HCT116 (cell line): Measurements from ENCODE around the gene UBE2F.

Experiments used
- CBX3 ChIP-seq: IDR thresholded peaks from 2 replicates; pipeline ENCODE4 v1.6.1; 2012; ENCODE audit warnings: low read depth
- CEBPB ChIP-seq: IDR thresholded peaks from 2 replicates; pipeline ENCODE4 v1.6.1; 2012; ENCODE audit warnings: low read depth
- CTCF ChIP-seq, 3 experiments: fragments of 200-600 bp in 1 of 3; sonication (generic) in 1 of 3; IDR thresholded peaks in 2 of 3; conservative IDR thresholded peaks in 1 of 3; 2 replicates each; pipeline ENCODE4 v1.5.1; 2012 to 2017; ENCODE audit warnings: low read depth in 2 of 3, low read length in 2 of 3, antibody characterized with exemption in 1 of 3, borderline replicate concordance in 1 of 3, control low read depth in 1 of 3, mild to moderate bottlenecking in 1 of 3, mixed read lengths in 1 of 3, mixed run types in 1 of 3, moderate library complexity in 1 of 3; ENCODE audit not compliant: insufficient read depth in 1 of 3
- ELF1 ChIP-seq: IDR thresholded peaks from 2 replicates; pipeline ENCODE4 v1.6.1; 2012; ENCODE audit warnings: low read depth, borderline replicate concordance
- EZH2 ChIP-seq: fragments of 200-600 bp; sonication (generic); IDR thresholded peaks from 2 replicates; pipeline ENCODE4 v1.6.1; 2017; ENCODE audit warnings: antibody characterized with exemption, mixed run types
- FOSL1 ChIP-seq: IDR thresholded peaks from 2 replicates; pipeline ENCODE4 v1.6.1; 2012; ENCODE audit warnings: low read depth
- POLR2A ChIP-seq: IDR thresholded peaks from 2 replicates; pipeline ENCODE4 v1.7.0; 2011; ENCODE audit warnings: borderline replicate concordance; ENCODE audit not compliant: insufficient read depth, insufficient read length; ENCODE audit errors: extremely low read depth
- POLR2AphosphoS5 ChIP-seq: IDR thresholded peaks from 2 replicates; pipeline ENCODE4 v1.6.1; 2011; ENCODE audit warnings: mild to moderate bottlenecking, low read depth, low read length, moderate library complexity
- SIN3A ChIP-seq: IDR thresholded peaks from 2 replicates; pipeline ENCODE4 v1.6.1; 2012; ENCODE audit warnings: low read depth
- SRF ChIP-seq: IDR thresholded peaks from 2 replicates; pipeline ENCODE4 v1.6.1; 2012; ENCODE audit warnings: low read depth
- YY1 ChIP-seq: IDR thresholded peaks from 2 replicates; pipeline ENCODE4 v1.6.1; 2011; ENCODE audit warnings: low read length, low read depth, moderate library complexity, mild to moderate bottlenecking; ENCODE audit not compliant: insufficient replicate concordance; ENCODE audit errors: extremely low read depth
- ZFX ChIP-seq: fragments of 450-650 bp; IDR thresholded peaks from 2 replicates; pipeline ENCODE4 v1.6.1; 2017
- ZNF274 ChIP-seq: fragments of 200-500 bp; sonication (Bioruptor generic); IDR thresholded peaks from 2 replicates; pipeline ENCODE4 v1.6.1; 2014; ENCODE audit warnings: mild to moderate bottlenecking, low read depth, low read length, inconsistent platforms
- TF ChIP-seq, protein P1 (sequence below): IDR thresholded peaks from 2 replicates; pipeline ENCODE4 v1.6.1; 2012

DNA sequence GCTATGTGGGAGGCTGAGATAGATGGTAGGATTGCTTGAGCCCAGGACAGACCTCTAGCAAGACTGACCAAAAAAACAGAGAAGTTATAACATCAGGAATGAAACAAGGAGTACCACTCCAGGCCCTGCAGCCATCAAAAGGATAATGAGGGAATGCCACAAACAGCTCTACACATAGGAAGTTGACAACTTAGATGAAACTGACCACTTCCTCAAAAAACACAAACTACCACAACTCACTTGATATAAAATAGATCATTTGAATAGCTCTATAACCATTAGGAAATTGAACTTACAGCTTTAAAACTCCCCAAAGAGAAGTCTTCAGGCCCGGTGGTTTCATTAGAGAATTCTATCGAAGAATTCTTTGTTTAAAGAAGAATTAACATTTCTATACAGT, 120.4 kb downstream of the UBE2F start:
- TF ChIP-seq ZNF274, result no peak
- no peak for TF ChIP-seq CTCF (IDR thresholded peaks at IDR 0.05 in 2 of 3, conservative IDR thresholded peaks at IDR 0.05 in 1 of 3; ENCODE audit: borderline replicate concordance in 1 of 3, insufficient read depth in 1 of 3, low read depth in 2 of 3, low read length in 2 of 3)
- TF ChIP-seq, protein P1, sequence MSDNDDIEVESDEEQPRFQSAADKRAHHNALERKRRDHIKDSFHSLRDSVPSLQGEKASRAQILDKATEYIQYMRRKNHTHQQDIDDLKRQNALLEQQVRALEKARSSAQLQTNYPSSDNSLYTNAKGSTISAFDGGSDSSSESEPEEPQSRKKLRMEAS, result no peak
- TF ChIP-seq POLR2A, result no peak
- TF ChIP-seq YY1, result no peak
- no peak for TF ChIP-seq SRF
- no peak for TF ChIP-seq EZH2
- TF ChIP-seq POLR2AphosphoS5, result no peak
- TF ChIP-seq ELF1, result no peak
- no peak for TF ChIP-seq ZFX
- TF ChIP-seq FOSL1, result no peak
- no peak for TF ChIP-seq SIN3A
- no peak for TF ChIP-seq CBX3
- no peak for TF ChIP-seq CEBPB
